H9 (cell line): ENCODE results near the gene MED25. TPM values are rescaled to one million over a fixed set of nuclear protein-coding genes. Genes with fewer than 3 reads are reported as not detected.

Source experiments
- DNase-seq: peaks from one replicate; pipeline ENCODE4 v3.0.0-alpha.2; 2017
- H2AFZ ChIP-seq: one replicate; pipeline ENCODE4 v1.6.1; 2013; ENCODE audit warnings: mild to moderate bottlenecking, low read length, control low read depth, moderate library complexity
- H2AK5ac ChIP-seq: 2 replicates; pipeline ENCODE4 v1.6.1; 2013; ENCODE audit warnings: low read length, control low read depth, mixed read lengths; ENCODE audit not compliant: insufficient read length
- H2BK120ac ChIP-seq: one replicate; pipeline ENCODE4 v1.6.1; 2013; ENCODE audit warnings: low read depth, mild to moderate bottlenecking, low read length, control low read depth, inconsistent platforms; ENCODE audit not compliant: poor library complexity, severe bottlenecking
- H2BK12ac ChIP-seq: 2 replicates; pipeline ENCODE4 v1.6.1; 2013; ENCODE audit warnings: low read length, control low read depth, mixed read lengths, low read depth; ENCODE audit not compliant: insufficient read length
- H2BK15ac ChIP-seq: 2 replicates; pipeline ENCODE4 v1.6.1; 2013; ENCODE audit warnings: low read depth, low read length, control low read depth
- H2BK20ac ChIP-seq: one replicate; pipeline ENCODE4 v1.6.1; 2013; ENCODE audit warnings: low read depth, mild to moderate bottlenecking, low read length, control low read depth, inconsistent platforms; ENCODE audit not compliant: poor library complexity, severe bottlenecking
- H2BK5ac ChIP-seq: 2 replicates; pipeline ENCODE4 v1.6.1; 2013; ENCODE audit warnings: low read length, control low read depth, mixed read lengths; ENCODE audit not compliant: insufficient read length
- H3K14ac ChIP-seq: 2 replicates; pipeline ENCODE4 v1.6.1; 2013; ENCODE audit warnings: low read length, control low read depth; ENCODE audit not compliant: insufficient read depth
- H3K18ac ChIP-seq: 2 replicates; pipeline ENCODE4 v1.6.1; 2013; ENCODE audit warnings: low read depth, mild to moderate bottlenecking, mixed read lengths, low read length, control low read depth; ENCODE audit not compliant: insufficient read length
- H3K23ac ChIP-seq: 2 replicates; pipeline ENCODE4 v1.6.1; 2013; ENCODE audit warnings: low read length, control low read depth, mixed read lengths, low read depth; ENCODE audit not compliant: insufficient read length
- H3K23me2 ChIP-seq: 2 replicates; pipeline ENCODE4 v1.6.1; 2013; ENCODE audit warnings: low read depth, mild to moderate bottlenecking, mixed read lengths, low read length, control low read depth; ENCODE audit not compliant: insufficient read length, poor library complexity, severe bottlenecking
- H3K27ac ChIP-seq: 2 replicates; pipeline ENCODE4 v1.5.1; 2013; ENCODE audit warnings: low read length, control low read depth, mixed read lengths, low read depth; ENCODE audit not compliant: insufficient read length
- H3K27me3 ChIP-seq: 2 replicates; pipeline ENCODE4 v1.6.1; 2013; ENCODE audit warnings: low read length, control low read depth, inconsistent platforms; ENCODE audit not compliant: insufficient read depth
- H3K4ac ChIP-seq: 2 replicates; pipeline ENCODE4 v1.6.1; 2013; ENCODE audit warnings: low read depth, mild to moderate bottlenecking, control low read depth, inconsistent platforms, low read length, moderate library complexity
- H3K4me1 ChIP-seq: 2 replicates; pipeline ENCODE4 v1.6.1; 2013; ENCODE audit warnings: low read length, control low read depth, inconsistent platforms; ENCODE audit not compliant: insufficient read depth
- H3K4me2 ChIP-seq: 2 replicates; pipeline ENCODE4 v1.6.1; 2013; ENCODE audit warnings: low read length, control low read depth, mixed read lengths; ENCODE audit not compliant: insufficient read length, insufficient read depth
- H3K56ac ChIP-seq: 2 replicates; pipeline ENCODE4 v1.6.1; 2013; ENCODE audit warnings: low read depth, mild to moderate bottlenecking, mixed read lengths, low read length, control low read depth; ENCODE audit not compliant: insufficient read length
- H3K79me1 ChIP-seq: 2 replicates; pipeline ENCODE4 v1.6.1; 2013; ENCODE audit warnings: low read depth, mild to moderate bottlenecking, moderate library complexity, low read length, control low read depth, inconsistent platforms; ENCODE audit not compliant: insufficient read depth, poor library complexity, severe bottlenecking
- H3K79me2 ChIP-seq: 2 replicates; pipeline ENCODE4 v1.6.1; 2013; ENCODE audit warnings: low read length, control low read depth, inconsistent platforms; ENCODE audit not compliant: insufficient read depth
- H3K9ac ChIP-seq: 2 replicates; pipeline ENCODE4 v1.6.1; 2013; ENCODE audit warnings: low read length, control low read depth, mixed read lengths; ENCODE audit not compliant: insufficient read length; ENCODE audit errors: extremely low read depth
- H3K9me3 ChIP-seq: one replicate; pipeline ENCODE4 v1.6.1; 2013; ENCODE audit warnings: low read depth, low read length, inconsistent platforms; ENCODE audit not compliant: control insufficient read depth
- H3T11ph ChIP-seq: one replicate; pipeline ENCODE4 v1.6.1; 2013; ENCODE audit warnings: mild to moderate bottlenecking, low read length, control low read depth, inconsistent platforms
- H4K20me1 ChIP-seq: one replicate; pipeline ENCODE4 v1.6.1; 2013; ENCODE audit not compliant: control insufficient read depth, insufficient read length, insufficient read depth
- H4K5ac ChIP-seq: 2 replicates; pipeline ENCODE4 v1.6.1; 2013; ENCODE audit warnings: low read depth, mild to moderate bottlenecking, mixed read lengths, low read length, control low read depth; ENCODE audit not compliant: insufficient read length
- H4K8ac ChIP-seq: replicated peaks from 2 replicates; pipeline ENCODE4 v1.6.1; 2013; ENCODE audit warnings: low read length, control low read depth, mixed read lengths, low read depth; ENCODE audit not compliant: insufficient read length
- H4K91ac ChIP-seq: 2 replicates; pipeline ENCODE4 v1.6.1; 2013; ENCODE audit warnings: low read depth, mild to moderate bottlenecking, moderate library complexity, mixed read lengths, low read length, control low read depth; ENCODE audit not compliant: insufficient read length
- H3K27ac Mint-ChIP-seq, 3 experiments: 2 replicates in 2 of 3; 3 replicates in 1 of 3; pipeline ENCODE4 v1.8.0; 2020 to 2021; ENCODE audit warnings: mixed read lengths in 3 of 3, mild to moderate bottlenecking in 1 of 3, moderate library complexity in 1 of 3
- H3K27me3 Mint-ChIP-seq: 2 replicates; pipeline ENCODE4 v1.8.0; 2021; ENCODE audit warnings: low read depth, mild to moderate bottlenecking, moderate library complexity, mixed read lengths
- H3K36me3 Mint-ChIP-seq, 3 experiments: 2 replicates in 2 of 3; 3 replicates in 1 of 3; pipeline ENCODE4 v1.8.0; 2020 to 2021; ENCODE audit warnings: low read depth in 3 of 3, mixed read lengths in 3 of 3; ENCODE audit not compliant: insufficient read depth in 1 of 3
- H3K4me1 Mint-ChIP-seq, 2 experiments: 2 replicates each; pipeline ENCODE4 v1.8.0; 2020; ENCODE audit warnings: mixed read lengths in 2 of 2
- H3K4me3 Mint-ChIP-seq, 2 experiments: 2 replicates in 1 of 2; 3 replicates in 1 of 2; pipeline ENCODE4 v1.8.0; 2020 to 2021; ENCODE audit warnings: mild to moderate bottlenecking in 2 of 2, mixed read lengths in 2 of 2, moderate library complexity in 1 of 2
- H3K9me3 Mint-ChIP-seq, 2 experiments: 2 replicates in 1 of 2; 3 replicates in 1 of 2; pipeline ENCODE4 v1.8.0; 2020; ENCODE audit warnings: mild to moderate bottlenecking in 2 of 2, mixed read lengths in 2 of 2, moderate library complexity in 1 of 2
- CTCF ChIP-seq: fragments of 200-600 bp; sonication (generic); conservative IDR thresholded peaks from 3 replicates; pipeline ENCODE4 v1.8.0; 2021; ENCODE audit warnings: antibody characterized with exemption, mild to moderate bottlenecking
- WGBS: extraction: QIAGEN DNeasy Blood & Tissue Kit; methylation state at CpG from one replicate; pipeline ENCODE4 v1.1.7; 2013; ENCODE audit warnings: missing lambda C conversion rate, low lambda C conversion rate, mixed read lengths; ENCODE audit not compliant: insufficient read length; ENCODE audit errors: extremely low coverage; 5-methylcytosine and 5-hydroxymethylcytosine counted together
- total RNA-seq: library from RNA; stranded (reverse); gene quantifications from 2 replicates; pipeline ENCODE4 v1.2.1, GENCODE V29; 2021

MED25 gene
- total RNA-seq, 1 experiment from 2014 or later: 77.5 TPM

DNA sequence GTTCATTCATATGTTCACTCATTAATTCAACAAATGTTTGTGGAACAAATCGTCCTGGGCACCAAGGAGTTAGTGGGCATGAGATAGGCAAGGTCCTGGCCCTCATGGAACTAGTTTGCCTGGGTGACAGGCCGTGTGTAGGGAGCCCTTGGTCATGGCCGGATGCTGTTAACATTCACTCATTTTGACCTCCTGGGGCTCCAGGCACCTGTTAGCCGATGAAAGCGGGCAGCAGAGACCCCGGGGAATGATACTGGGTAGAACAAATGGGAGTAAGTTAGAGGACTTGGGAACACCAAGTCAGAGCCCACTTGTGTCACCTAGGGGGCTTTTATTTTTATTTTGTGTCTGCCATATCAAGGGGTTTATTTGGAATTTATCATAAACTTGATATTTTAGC is 6.6 kb downstream of the MED25 start:
- H3K14ac ChIP-seq: no peak overlapping the region
- WGBS: no CpG with 5 or more reads among the region's 6 CpGs
- Mint-ChIP-seq H3K27me3 (no peaks in the 10 kb centered on the region), H3K4me3 (no peak overlapping the region), H3K4me1 (0 out of 4 replicates have a peak, but pooled peaks cover 0 to under 1% of the 10 kb centered on the region in 2 experiments), H3K9me3 (no peaks in the 10 kb centered on the region), H3K27ac (no peak overlapping the region), H3K36me3 (peaks cover 11 to 43% (median 28%) of the 10 kb centered on the region in 3 experiments)
- H3K23me2 ChIP-seq: no peaks in the 10 kb centered on the region
- no peak for TF ChIP-seq CTCF
- no peak overlapping the region for H4K8ac ChIP-seq
- no peak overlapping the region for H4K5ac ChIP-seq
- H3K18ac ChIP-seq: no peak overlapping the region
- H4K91ac ChIP-seq: no peak overlapping the region
- no peaks in the 10 kb centered on the region for H3K4me1 ChIP-seq
- H3K56ac ChIP-seq: no peak overlapping the region
- H2BK20ac ChIP-seq: no peak overlapping the region
- H2BK12ac ChIP-seq: no peak overlapping the region
- H3K9ac ChIP-seq: no peak overlapping the region
- H3K4me2 ChIP-seq: no peak overlapping the region
- no peak overlapping the region for H2AFZ ChIP-seq
- no peak overlapping the region for H3K23ac ChIP-seq
- H3K4ac ChIP-seq: no peak overlapping the region
- H3T11ph ChIP-seq: no peak overlapping the region
- no peak for DNase-seq
- H3K79me2 ChIP-seq: no peaks in the 10 kb centered on the region
- H2BK120ac ChIP-seq: no peak overlapping the region
- H3K27me3 ChIP-seq: no peaks in the 10 kb centered on the region
- no peaks in the 10 kb centered on the region for H4K20me1 ChIP-seq
- no peak overlapping the region for H2BK5ac ChIP-seq
- no peak overlapping the region for H2BK15ac ChIP-seq
- no peaks in the 10 kb centered on the region for H3K9me3 ChIP-seq
- no peak overlapping the region for H3K27ac ChIP-seq
- H2AK5ac ChIP-seq: no peak overlapping the region
- H3K79me1 ChIP-seq: no peaks in the 10 kb centered on the region
